DMS79 treated with DMSO at 0.1 percent for 48 hours (cell line): ENCODE measurements around the gene KRT84.

Experiments used
- DNase-seq: peaks from one replicate; lab custom pipeline; 2025; lab: John Stamatoyannopoulos, UW

The KRT84 gene

GRCh38 chr12:52383331-52383730 is 2.1 kb downstream of the KRT84 start:
- DNase-seq: no peak

GRCh38 chr12:52382854-52383253 is 2.6 kb downstream of the KRT84 start:
- no peak for DNase-seq

- DNase-seq: no peak
These were observed 4.2 kb downstream of the KRT84 start for GRCh38 chr12:52381206-52381605.

GRCh38 chr12:52380271-52380694 is 5.2 kb downstream of the KRT84 start:
- no peak for DNase-seq

GRCh38 chr12:52379536-52379935 is 5.9 kb downstream of the KRT84 start:
- DNase-seq: no peak

- no peak for DNase-seq
These were observed 7.4 kb downstream of the KRT84 start for GRCh38 chr12:52378091-52378490.

GRCh38 chr12:52377266-52377665 is 8.2 kb downstream of the KRT84 start:
- no peak for DNase-seq

GRCh38 chr12:52372216-52373154 is 13.0 kb downstream of the KRT84 start:
- peak; percentile 47 for DNase-seq

- DNase-seq: no peak
These were observed 13.7 kb downstream of the KRT84 start for GRCh38 chr12:52371716-52372115.

GRCh38 chr12:52370926-52371608 is 14.4 kb downstream of the KRT84 start:
- no peak for DNase-seq

GRCh38 chr12:52369809-52370208 is 15.6 kb downstream of the KRT84 start:
- no peak for DNase-seq

GRCh38 chr12:52369211-52369610 is 16.2 kb downstream of the KRT84 start:
- no peak for DNase-seq

GRCh38 chr12:52368508-52368907 is 16.9 kb downstream of the KRT84 start:
- DNase-seq: no peak

GRCh38 chr12:52367876-52368275 is 17.6 kb downstream of the KRT84 start:
- no peak for DNase-seq

GRCh38 chr12:52366738-52367485 is 18.5 kb downstream of the KRT84 start, which contains the start of gene KRT85:
TSS of gene KRT85 (minus strand) at chr12:52367481. CDS start at chr12:52367405, 76 bp downstream.
- no peak for DNase-seq

- DNase-seq: peak; percentile 18
These were observed 20.5 kb downstream of the KRT84 start for GRCh38 chr12:52364901-52365489.

- DNase-seq: no peak
These were observed 21.4 kb downstream of the KRT84 start for GRCh38 chr12:52364061-52364460.

- no peak for DNase-seq
These were observed 22.3 kb downstream of the KRT84 start for GRCh38 chr12:52363111-52363679.

- DNase-seq: no peak
These were observed 23.2 kb downstream of the KRT84 start for GRCh38 chr12:52362118-52362726.

- no peak for DNase-seq
These were observed 23.9 kb downstream of the KRT84 start for GRCh38 chr12:52361553-52361952.

- DNase-seq: no peak
These were observed 24.7 kb downstream of the KRT84 start for GRCh38 chr12:52360663-52361271.
